ENCODE data around the gene ZNF366.

DNA sequence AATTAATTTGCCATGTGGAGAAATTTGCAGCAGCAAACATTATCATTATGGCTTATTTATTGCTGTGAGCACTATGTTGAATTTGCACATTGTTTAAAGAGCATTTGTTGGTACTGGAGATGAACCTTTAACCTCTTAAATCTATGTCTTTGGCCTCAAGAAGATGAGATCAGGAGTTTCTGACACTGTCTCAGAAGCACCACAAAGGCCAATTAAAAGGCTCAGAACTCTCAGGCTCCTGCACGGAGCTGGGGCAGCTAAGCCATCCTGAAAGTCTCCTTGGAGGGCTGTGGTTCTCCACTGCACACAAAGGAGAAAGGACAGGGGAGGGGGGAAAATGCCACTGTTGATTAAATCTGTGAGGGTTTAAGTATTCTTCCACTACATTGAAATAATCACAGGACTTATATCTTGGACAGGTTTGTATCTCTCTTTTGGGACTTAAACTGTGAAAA lies 33.1 kb downstream of the ZNF366 start:
- TF ChIP-seq, protein P1, sequence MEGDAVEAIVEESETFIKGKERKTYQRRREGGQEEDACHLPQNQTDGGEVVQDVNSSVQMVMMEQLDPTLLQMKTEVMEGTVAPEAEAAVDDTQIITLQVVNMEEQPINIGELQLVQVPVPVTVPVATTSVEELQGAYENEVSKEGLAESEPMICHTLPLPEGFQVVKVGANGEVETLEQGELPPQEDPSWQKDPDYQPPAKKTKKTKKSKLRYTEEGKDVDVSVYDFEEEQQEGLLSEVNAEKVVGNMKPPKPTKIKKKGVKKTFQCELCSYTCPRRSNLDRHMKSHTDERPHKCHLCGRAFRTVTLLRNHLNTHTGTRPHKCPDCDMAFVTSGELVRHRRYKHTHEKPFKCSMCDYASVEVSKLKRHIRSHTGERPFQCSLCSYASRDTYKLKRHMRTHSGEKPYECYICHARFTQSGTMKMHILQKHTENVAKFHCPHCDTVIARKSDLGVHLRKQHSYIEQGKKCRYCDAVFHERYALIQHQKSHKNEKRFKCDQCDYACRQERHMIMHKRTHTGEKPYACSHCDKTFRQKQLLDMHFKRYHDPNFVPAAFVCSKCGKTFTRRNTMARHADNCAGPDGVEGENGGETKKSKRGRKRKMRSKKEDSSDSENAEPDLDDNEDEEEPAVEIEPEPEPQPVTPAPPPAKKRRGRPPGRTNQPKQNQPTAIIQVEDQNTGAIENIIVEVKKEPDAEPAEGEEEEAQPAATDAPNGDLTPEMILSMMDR (optimal IDR thresholded peaks at IDR 0.05 in 1 of 3, IDR thresholded peaks at IDR 0.05 in 1 of 3, conservative IDR thresholded peaks at IDR 0.05 in 1 of 3; ENCODE audit: extremely low read depth in 1 of 3, insufficient read depth in 2 of 3, low read length in 3 of 3) = no peak
- TF ChIP-seq EZH2 (IDR thresholded peaks at IDR 0.05; ENCODE audit: low read length) = no peak

All from keratinocyte (primary cell).